ENCODE results near the gene ASPRV1. TPM values are rescaled to one million over a fixed set of nuclear protein-coding genes. Genes with fewer than 3 reads are reported as not detected.

The ASPRV1 gene
- polyA plus RNA-seq, 3 donors = 4.3 to 5.1 (median 4.4) TPM

GRCh38 chr2:69992310-69993047, 31.0 kb upstream of the ASPRV1 start:
- no peak for DNase-seq

- DNase-seq = no peak
Measured at GRCh38 chr2:69989441-69990105, 28.1 kb upstream of the ASPRV1 start.

- no peak for DNase-seq
Measured at GRCh38 chr2:69989009-69989408, 27.6 kb upstream of the ASPRV1 start.

GRCh38 chr2:69988086-69988635, 26.7 kb upstream of the ASPRV1 start:
- no peak for DNase-seq

- DNase-seq = no peak
Measured at GRCh38 chr2:69986691-69987090, 25.3 kb upstream of the ASPRV1 start.

GRCh38 chr2:69985688-69986087, 24.3 kb upstream of the ASPRV1 start:
- DNase-seq = no peak

- DNase-seq = no peak
Measured at GRCh38 chr2:69985216-69985615, 23.8 kb upstream of the ASPRV1 start.

GRCh38 chr2:69983392-69983966, 22.0 kb upstream of the ASPRV1 start:
- DNase-seq = no peak

- no peak for DNase-seq
Measured at GRCh38 chr2:69979902-69980807, 18.7 kb upstream of the ASPRV1 start.

- no peak for DNase-seq
Measured at GRCh38 chr2:69977906-69978482, 16.6 kb upstream of the ASPRV1 start.

GRCh38 chr2:69977186-69977585, 15.8 kb upstream of the ASPRV1 start:
- no peak for DNase-seq

GRCh38 chr2:69975853-69976462, 14.5 kb upstream of the ASPRV1 start:
- no peak for DNase-seq

GRCh38 chr2:69975136-69975852, 13.9 kb upstream of the ASPRV1 start:
- DNase-seq = no peak

GRCh38 chr2:69973335-69973735, 11.9 kb upstream of the ASPRV1 start:
- no peak for DNase-seq

GRCh38 chr2:69972822-69973221, 11.4 kb upstream of the ASPRV1 start:
- DNase-seq = no peak

- DNase-seq = no peak
Measured at GRCh38 chr2:69969991-69970390, 8.6 kb upstream of the ASPRV1 start.

- no peak for DNase-seq
Measured at GRCh38 chr2:69969126-69969983, 7.9 kb upstream of the ASPRV1 start.

GRCh38 chr2:69968609-69969008, 7.2 kb upstream of the ASPRV1 start:
- no peak for DNase-seq

GRCh38 chr2:69966496-69966895, 5.1 kb upstream of the ASPRV1 start:
- DNase-seq = no peak
